ENCODE data around the gene RBM20. TPM values are rescaled to one million over a fixed set of nuclear protein-coding genes. Genes with fewer than 3 reads are reported as not detected.

The RBM20 gene
- total RNA-seq, 1 experiment from 2014 or later: not detected

GRCh38 chr10:110790913-110791506 is 146.9 kb downstream of the RBM20 start:
- Mint-ChIP-seq H3K27ac (ENCODE audit: unreplicated experiment) (no peak overlapping the region), H3K36me3 (ENCODE audit: insufficient read depth, unreplicated experiment) (no peaks in the 10 kb centered on the region), H3K4me3 (ENCODE audit: low read depth, unreplicated experiment) (no peak overlapping the region), H3K27me3 (ENCODE audit: unreplicated experiment) (peaks cover 11% of the 10 kb centered on the region), H3K4me1 (ENCODE audit: low read depth, unreplicated experiment) (no peaks in the 10 kb centered on the region), H3K9me3 (ENCODE audit: low read depth, unreplicated experiment) (no peaks in the 10 kb centered on the region)
- CTCF ChIA-PET: no interaction called here
- intact Hi-C loops (cut with micrococcal nuclease; ENCODE audit: unreplicated experiment): no loop called here
- TF ChIP-seq CTCF (IDR thresholded peaks at IDR 0.05; ENCODE audit: unreplicated experiment): no peak
- no TSS peak for BruUV-seq (replicated peaks)
- DNase-seq: no peak

GRCh38 chr10:110791541-110792073 is 147.5 kb downstream of the RBM20 start:
- Mint-ChIP-seq H3K4me1 (ENCODE audit: low read depth, unreplicated experiment) (no peaks in the 10 kb centered on the region), H3K4me3 (ENCODE audit: low read depth, unreplicated experiment) (no peak overlapping the region), H3K9me3 (ENCODE audit: low read depth, unreplicated experiment) (no peaks in the 10 kb centered on the region), H3K27ac (ENCODE audit: unreplicated experiment) (no peak overlapping the region), H3K36me3 (ENCODE audit: insufficient read depth, unreplicated experiment) (no peaks in the 10 kb centered on the region), H3K27me3 (ENCODE audit: unreplicated experiment) (peaks cover 5% of the 10 kb centered on the region)
- DNase-seq: no peak
- CTCF ChIA-PET: no interaction called here
- no TSS peak for BruUV-seq (replicated peaks)
- intact Hi-C loops (cut with micrococcal nuclease; ENCODE audit: unreplicated experiment): no loop called here
- TF ChIP-seq CTCF (IDR thresholded peaks at IDR 0.05; ENCODE audit: unreplicated experiment): no peak

DNA sequence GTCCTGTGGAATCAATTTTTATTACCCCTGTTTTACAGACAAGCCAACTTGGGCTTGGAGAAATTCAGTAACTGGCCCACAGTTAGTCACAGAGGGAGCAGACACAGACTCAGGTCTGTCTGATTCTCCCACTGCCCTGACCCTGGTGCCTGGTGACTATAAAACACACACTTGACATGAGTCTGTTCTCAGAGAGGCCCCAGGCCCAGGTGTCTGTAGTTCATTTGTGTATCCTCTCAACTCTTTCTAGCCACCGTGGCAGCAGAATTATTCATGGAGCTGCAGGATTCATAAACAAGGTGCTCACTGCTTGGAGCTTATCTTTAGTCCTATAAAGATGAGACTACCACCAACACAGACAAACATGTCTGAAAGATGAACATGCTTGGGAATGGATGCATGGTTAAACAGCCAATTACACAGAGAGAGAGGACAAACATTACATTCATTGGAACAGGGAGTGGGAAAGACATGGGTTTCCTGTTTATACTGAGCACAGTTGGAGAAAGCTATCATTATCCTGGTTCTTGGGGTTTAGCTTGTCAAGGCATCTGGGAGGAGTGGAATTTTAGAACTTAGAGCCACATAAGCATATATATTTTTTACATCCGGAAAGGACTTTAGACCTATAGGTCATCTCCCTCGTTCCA is 148.5 kb downstream of the RBM20 start:
- Mint-ChIP-seq H3K4me3 (ENCODE audit: low read depth, unreplicated experiment) (no peak overlapping the region), H3K9me3 (ENCODE audit: low read depth, unreplicated experiment) (no peaks in the 10 kb centered on the region)
- no TSS peak for BruUV-seq (replicated peaks)

More for the DNA sequence above, 148.5 kb downstream of the RBM20 start:
- intact Hi-C loops (cut with micrococcal nuclease; ENCODE audit: unreplicated experiment): no loop called here
- no peaks in the 10 kb centered on the region for H3K27me3 Mint-ChIP-seq (ENCODE audit: unreplicated experiment)
- CTCF ChIA-PET: interaction anchor here (1.2 kb wide), 1 partner anchor 10 kb away, joined by 6 read pairs; no protein-coding TSS in a partner anchor
- DNase-seq: no peak
- no peak overlapping the region for H3K27ac Mint-ChIP-seq (ENCODE audit: unreplicated experiment)
- no peaks in the 10 kb centered on the region for H3K36me3 Mint-ChIP-seq (ENCODE audit: insufficient read depth, unreplicated experiment)
- H3K4me1 Mint-ChIP-seq (ENCODE audit: low read depth, unreplicated experiment): no peaks in the 10 kb centered on the region
- TF ChIP-seq CTCF (IDR thresholded peaks at IDR 0.05; ENCODE audit: unreplicated experiment): no peak

Measured in Calu3 (cell line).